ENCODE results near the gene POLR3G.
A peak's percentile ranks its signal among the peaks of the same experiment; 100 is the strongest.

Gene POLR3G

DNA sequence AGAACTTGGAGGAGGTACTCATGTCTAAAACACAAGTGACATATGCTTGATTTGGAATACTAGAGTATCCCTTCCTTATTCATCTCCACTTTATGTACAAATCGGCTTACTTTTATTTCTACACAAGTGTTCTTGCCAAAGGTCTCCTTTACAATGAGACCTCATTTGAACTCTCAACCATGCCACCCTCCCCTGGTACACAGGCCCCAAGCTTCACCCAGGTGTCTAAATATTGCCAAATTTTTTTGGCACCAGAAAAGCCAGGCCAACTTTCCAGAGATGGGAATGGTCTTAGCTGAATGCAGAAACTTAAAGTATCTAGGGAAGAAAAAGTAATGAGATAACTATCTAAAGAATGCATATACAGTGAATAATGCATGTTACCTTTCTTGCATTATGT, 35.8 kb downstream of the POLR3G start:
- Histone ChIP-seq H3K27ac (no peak overlapping the region), H3K9me3 (ENCODE audit: low read depth, low read length) (no peaks in the 10 kb centered on the region), H3K4me3 (no peak overlapping the region), H3K36me3 (ENCODE audit: insufficient read depth, low read length) (peaks cover 25% of the 10 kb centered on the region), H3K9ac (ENCODE audit: insufficient read length) (no peak overlapping the region)
- no peak for TF ChIP-seq POLR2AphosphoS5 (IDR thresholded peaks at IDR 0.05; ENCODE audit: borderline replicate concordance, low read depth, low read length)
- no peak for TF ChIP-seq EZH2 (IDR thresholded peaks at IDR 0.05)
- no peak for TF ChIP-seq FOXP2 (optimal IDR thresholded peaks at IDR 0.05; ENCODE audit: control extremely low read depth, extremely low read length, insufficient read depth)
- no peak for DNase-seq (ENCODE audit: low read depth, low spot score)

DNA sequence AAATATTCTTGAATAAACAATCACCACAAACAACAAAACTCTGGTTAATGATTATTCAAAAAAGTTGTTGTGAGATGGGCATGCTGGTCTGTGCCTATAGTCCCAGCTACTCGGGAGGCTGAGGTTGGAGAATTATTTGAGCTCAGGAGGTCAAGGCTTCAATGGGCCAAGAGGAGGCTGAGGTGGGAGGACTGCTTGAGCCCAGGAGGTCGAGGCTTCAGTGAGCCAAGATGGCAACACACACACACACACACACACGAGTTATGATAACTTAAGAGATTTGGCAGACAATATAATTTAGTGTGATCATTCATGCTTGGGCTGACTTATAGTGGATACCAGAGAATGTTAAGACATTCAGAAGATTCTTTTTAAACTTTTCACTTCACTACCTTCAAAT, 39.9 kb downstream of the POLR3G start:
- no peak overlapping the region for H3K9ac ChIP-seq (ENCODE audit: insufficient read length)
- peaks cover 22% of the 10 kb centered on the region for H3K36me3 ChIP-seq (ENCODE audit: insufficient read depth, low read length)
- no peak for DNase-seq (ENCODE audit: low read depth, low spot score)
- no peaks in the 10 kb centered on the region for H3K9me3 ChIP-seq (ENCODE audit: low read depth, low read length)
- H3K4me3 ChIP-seq = no peak overlapping the region
- no peak for TF ChIP-seq FOXP2 (optimal IDR thresholded peaks at IDR 0.05; ENCODE audit: control extremely low read depth, extremely low read length, insufficient read depth)
- TF ChIP-seq EZH2 (IDR thresholded peaks at IDR 0.05) = no peak
- H3K27ac ChIP-seq = no peak overlapping the region

DNA sequence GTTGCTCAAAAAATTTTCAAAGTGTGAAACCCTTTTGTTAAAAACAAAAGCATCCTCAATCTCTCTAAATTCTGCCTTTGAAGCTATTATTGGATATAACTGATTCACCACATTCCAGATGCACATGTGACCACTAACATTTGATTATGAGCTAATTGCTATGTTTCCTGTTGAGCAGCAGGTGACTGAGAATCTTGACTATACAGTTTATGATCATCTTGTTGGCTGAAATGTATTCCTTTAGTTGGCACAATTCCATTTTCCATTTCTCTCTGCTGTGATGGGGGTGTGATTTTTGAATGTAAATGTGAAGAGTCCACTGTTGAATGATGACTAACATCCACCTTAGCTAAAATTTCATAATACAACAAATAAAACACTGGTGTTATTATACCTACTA, 44.0 kb downstream of the POLR3G start:
- peak; percentile 70 for DNase-seq (ENCODE audit: low read depth, low spot score)
- H3K27ac ChIP-seq = peak overlapping the region; percentile 64
- no peak overlapping the region for H3K4me3 ChIP-seq
- H3K9ac ChIP-seq (ENCODE audit: insufficient read length) = no peak overlapping the region
- peaks cover 54% of the 10 kb centered on the region for H3K36me3 ChIP-seq (ENCODE audit: insufficient read depth, low read length)
- TF ChIP-seq FOXP2 (optimal IDR thresholded peaks at IDR 0.05; ENCODE audit: control extremely low read depth, extremely low read length, insufficient read depth) (no peak), EZH2 (IDR thresholded peaks at IDR 0.05) (no peak), POLR2AphosphoS5 (IDR thresholded peaks at IDR 0.05; ENCODE audit: borderline replicate concordance, low read depth, low read length) (peak; percentile 23; the same call in 1 of the 2 replicates)
- H3K9me3 ChIP-seq (ENCODE audit: low read depth, low read length) = no peaks in the 10 kb centered on the region

DNA sequence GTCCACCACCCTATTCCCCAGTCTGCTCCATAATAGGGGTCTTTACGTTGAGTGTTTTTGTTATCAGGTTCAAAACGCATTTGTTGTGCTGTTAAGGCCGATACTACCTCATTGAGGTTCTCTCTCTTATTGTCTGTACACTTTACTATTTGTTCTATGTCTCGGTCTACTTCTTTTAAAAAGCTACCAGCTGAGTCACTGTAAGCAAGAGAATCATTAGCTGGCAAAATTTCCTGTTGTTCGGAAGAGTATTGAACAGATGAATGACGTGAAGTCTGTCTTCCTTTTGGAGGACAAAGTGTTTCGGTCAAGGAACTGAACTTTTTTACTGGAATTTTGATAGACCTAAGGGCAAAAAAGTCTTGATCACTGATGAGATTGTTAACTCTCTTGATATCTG, 44.4 kb downstream of the POLR3G start:
- Histone ChIP-seq H3K9me3 (ENCODE audit: low read depth, low read length) (no peaks in the 10 kb centered on the region), H3K9ac (ENCODE audit: insufficient read length) (no peak overlapping the region), H3K36me3 (ENCODE audit: insufficient read depth, low read length) (peaks cover 56% of the 10 kb centered on the region), H3K4me3 (no peak overlapping the region), H3K27ac (peak overlapping the region; percentile 64)
- DNase-seq (ENCODE audit: low read depth, low spot score) = no peak
- TF ChIP-seq POLR2AphosphoS5 (IDR thresholded peaks at IDR 0.05; ENCODE audit: borderline replicate concordance, low read depth, low read length) (no peak), FOXP2 (optimal IDR thresholded peaks at IDR 0.05; ENCODE audit: control extremely low read depth, extremely low read length, insufficient read depth) (no peak), EZH2 (IDR thresholded peaks at IDR 0.05) (no peak)

DNA sequence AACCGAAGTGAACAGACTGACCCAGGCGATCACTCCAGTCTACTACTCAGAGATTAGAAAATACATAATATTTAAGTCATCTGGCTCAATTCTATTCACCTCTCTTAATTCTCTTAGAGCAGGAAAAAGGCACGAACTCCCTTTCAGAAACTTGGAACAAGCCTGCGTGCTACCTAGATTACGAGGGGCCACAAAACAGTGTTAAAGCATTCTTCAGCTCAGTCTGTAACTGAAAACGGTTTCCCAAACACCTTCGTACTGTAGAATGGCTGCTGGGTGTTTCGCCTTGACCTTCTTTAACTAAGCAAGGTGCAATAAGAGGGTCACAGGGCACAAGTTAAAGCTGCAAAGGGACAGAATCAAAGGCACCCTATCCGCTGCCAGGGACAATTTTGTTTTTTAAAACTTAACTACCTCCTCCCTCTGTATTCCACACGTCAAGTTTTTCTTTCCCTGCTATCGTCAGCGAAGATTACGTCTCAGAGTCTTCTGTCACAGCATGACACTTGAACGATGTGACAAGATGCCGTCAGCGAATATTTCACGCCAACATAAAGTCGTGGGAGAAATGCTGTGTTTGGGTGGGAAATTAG, 54.0 kb downstream of the POLR3G start:
- Histone ChIP-seq H3K27ac (no peak overlapping the region), H3K36me3 (ENCODE audit: insufficient read depth, low read length) (peaks cover 14% of the 10 kb centered on the region), H3K4me3 (peak overlapping the region; percentile 100), H3K9ac (ENCODE audit: insufficient read length) (peak overlapping the region; percentile 86), H3K9me3 (ENCODE audit: low read depth, low read length) (no peaks in the 10 kb centered on the region)
- TF ChIP-seq EZH2 (IDR thresholded peaks at IDR 0.05) (no peak), POLR2AphosphoS5 (IDR thresholded peaks at IDR 0.05; ENCODE audit: borderline replicate concordance, low read depth, low read length) (no peak)
- DNase-seq (ENCODE audit: low read depth, low spot score) = no peak

DNA sequence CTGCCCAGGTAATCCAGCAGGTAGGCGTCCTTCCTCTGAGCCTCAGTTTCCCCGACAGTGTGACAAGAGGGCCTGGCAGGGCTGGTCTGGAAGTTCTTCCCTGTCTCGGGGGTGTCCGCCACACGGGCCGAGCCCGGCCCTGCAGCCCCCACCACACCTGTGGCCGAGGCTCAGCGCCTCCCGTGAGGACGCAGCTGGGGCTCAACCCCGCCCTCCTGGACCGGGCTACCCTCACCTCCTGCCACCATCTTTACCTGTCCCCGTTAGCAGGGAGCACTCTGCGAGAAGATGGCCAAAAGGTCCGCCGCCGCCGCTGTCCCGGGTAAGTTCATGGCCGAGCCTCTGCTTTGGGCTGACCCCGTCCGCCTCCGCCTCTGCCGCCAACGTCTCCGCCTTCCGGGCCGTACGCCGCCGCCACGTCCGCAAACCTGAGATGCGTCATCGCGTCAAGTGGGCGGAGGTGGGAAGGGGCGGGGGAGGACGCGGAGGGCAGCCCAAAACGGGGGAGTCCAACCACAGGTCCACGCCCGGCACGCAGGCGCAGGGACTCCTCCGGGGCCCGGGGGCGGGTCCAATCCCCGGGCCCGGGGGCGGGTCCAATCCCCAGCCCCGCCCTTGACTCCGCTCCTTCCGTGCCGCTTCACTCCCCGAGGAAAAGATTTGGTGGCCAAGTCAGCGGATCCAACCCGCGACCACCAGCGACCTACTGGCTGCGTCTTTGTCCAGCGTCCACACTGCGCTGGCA, 54.7 kb downstream of the POLR3G start, which contains the start of gene LYSMD3:
TSS of gene LYSMD3 (minus strand) at position 391 of the 745 bp plus-strand sequence. CDS start 4,295 bp downstream, outside the sequence.
- peak within 1 kb of the TSS; percentile 69 for H3K27ac ChIP-seq
- no peaks in the 10 kb centered on the region for H3K9me3 ChIP-seq (ENCODE audit: low read depth, low read length)
- peak; percentile 89 for TF ChIP-seq POLR2AphosphoS5 (IDR thresholded peaks at IDR 0.05; ENCODE audit: borderline replicate concordance, low read depth, low read length)
- TF ChIP-seq FOXP2 (optimal IDR thresholded peaks at IDR 0.05; ENCODE audit: control extremely low read depth, extremely low read length, insufficient read depth) = peak; percentile 14
- TF ChIP-seq EZH2 (IDR thresholded peaks at IDR 0.05) = no peak
- peaks cover 10% of the 10 kb centered on the region for H3K36me3 ChIP-seq (ENCODE audit: insufficient read depth, low read length)
- DNase-seq (ENCODE audit: low read depth, low spot score) = peak; percentile 65
- H3K9ac ChIP-seq (ENCODE audit: insufficient read length) = peak within 1 kb of the TSS; percentile 86
- peak within 1 kb of the TSS; percentile 100 for H3K4me3 ChIP-seq

DNA sequence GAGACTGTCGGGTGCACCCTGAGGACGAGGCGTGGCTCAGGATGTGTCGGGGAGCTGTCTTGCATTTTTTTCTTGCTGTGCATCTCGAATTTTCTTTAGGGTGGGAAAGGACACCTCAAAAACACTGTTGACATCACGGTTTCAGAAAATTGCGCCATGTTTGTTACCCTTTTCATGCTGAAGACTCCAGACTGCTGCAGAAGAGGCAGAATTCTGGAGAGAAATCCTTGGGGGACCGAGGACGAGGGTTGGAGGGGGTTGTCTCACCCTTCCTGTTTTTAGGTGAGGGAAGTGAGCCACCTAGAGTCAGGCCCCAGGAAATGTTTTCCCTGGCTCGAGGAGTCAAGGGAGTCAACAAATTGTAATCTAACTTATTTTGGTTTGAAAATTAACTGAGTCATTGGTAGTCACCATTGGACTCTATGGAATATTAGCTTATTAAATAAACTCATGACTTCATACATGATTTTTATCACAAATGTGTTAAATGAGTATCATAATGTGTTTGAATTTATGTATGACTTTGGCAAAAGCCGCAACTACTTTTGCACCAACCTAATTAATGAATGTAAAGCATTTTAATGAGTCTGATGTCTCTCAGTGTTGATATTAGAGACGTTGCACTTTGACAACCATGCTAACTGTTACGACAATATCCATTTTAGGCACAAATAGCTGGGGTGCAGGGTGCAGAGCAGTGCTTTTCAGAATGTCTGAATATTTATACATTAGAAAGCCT, 55.4 kb downstream of the POLR3G start:
- Histone ChIP-seq H3K36me3 (ENCODE audit: insufficient read depth, low read length) (peaks cover 5% of the 10 kb centered on the region), H3K27ac (peak overlapping the region; percentile 69), H3K9me3 (ENCODE audit: low read depth, low read length) (no peaks in the 10 kb centered on the region), H3K9ac (ENCODE audit: insufficient read length) (peak overlapping the region; percentile 84), H3K4me3 (peak overlapping the region; percentile 100)
- no peak for TF ChIP-seq FOXP2 (optimal IDR thresholded peaks at IDR 0.05; ENCODE audit: control extremely low read depth, extremely low read length, insufficient read depth)
- TF ChIP-seq POLR2AphosphoS5 (IDR thresholded peaks at IDR 0.05; ENCODE audit: borderline replicate concordance, low read depth, low read length) = no peak
- TF ChIP-seq EZH2 (IDR thresholded peaks at IDR 0.05) = no peak
- peak; percentile 50 for DNase-seq (ENCODE audit: low read depth, low spot score)

Measured in SK-N-MC (cell line).